Kidney capillary endothelial cell (primary cell): ENCODE results near the gene IRX2.

Experiments
- DNase-seq: peaks from one replicate; pipeline ENCODE4 v3.0.0-alpha.2; 2018; ENCODE audit warnings: low spot score

Gene IRX2

GRCh38 chr5:2741956-2742355 lies 9.5 kb downstream of the IRX2 start:
- DNase-seq = no peak

- no peak for DNase-seq
Measured at GRCh38 chr5:2740876-2741555, 10.5 kb downstream of the IRX2 start.

GRCh38 chr5:2740051-2740875 lies 11.2 kb downstream of the IRX2 start:
- no peak for DNase-seq

- no peak for DNase-seq
Measured at GRCh38 chr5:2739360-2740050, 12.0 kb downstream of the IRX2 start.

GRCh38 chr5:2738700-2739359 lies 12.6 kb downstream of the IRX2 start:
- DNase-seq = no peak

- DNase-seq = no peak
Measured at GRCh38 chr5:2738156-2738699, 13.2 kb downstream of the IRX2 start.

- DNase-seq = no peak
Measured at GRCh38 chr5:2737273-2738155, 14.0 kb downstream of the IRX2 start.

GRCh38 chr5:2736872-2737271 lies 14.6 kb downstream of the IRX2 start:
- no peak for DNase-seq

- no peak for DNase-seq
Measured at GRCh38 chr5:2735996-2736395, 15.5 kb downstream of the IRX2 start.

- no peak for DNase-seq
Measured at GRCh38 chr5:2732850-2733249, 18.6 kb downstream of the IRX2 start.

GRCh38 chr5:2732004-2732403 lies 19.5 kb downstream of the IRX2 start:
- DNase-seq = no peak

GRCh38 chr5:2729189-2729588 lies 22.3 kb downstream of the IRX2 start:
- DNase-seq = no peak

- no peak for DNase-seq
Measured at GRCh38 chr5:2727550-2727949, 23.9 kb downstream of the IRX2 start.

- no peak for DNase-seq
Measured at GRCh38 chr5:2725980-2726765, 25.3 kb downstream of the IRX2 start.

GRCh38 chr5:2724831-2725230 lies 26.6 kb downstream of the IRX2 start:
- DNase-seq = no peak

- no peak for DNase-seq
Measured at GRCh38 chr5:2724031-2724581, 27.4 kb downstream of the IRX2 start.

GRCh38 chr5:2722901-2723300 lies 28.6 kb downstream of the IRX2 start:
- DNase-seq = no peak

- DNase-seq = no peak
Measured at GRCh38 chr5:2721385-2722138, 29.9 kb downstream of the IRX2 start.

GRCh38 chr5:2719332-2719731 lies 32.1 kb downstream of the IRX2 start:
- DNase-seq = no peak
